DMS53 (cell line): ENCODE results near the gene CERS6.
A peak's percentile ranks its signal among the peaks of the same experiment; 100 is the strongest.
"Not testable (repeated sequence)": the region's sequence is repeated elsewhere in the genome, so short reads cannot be mapped to it uniquely, and the experiment has no call there.

Experiments
- DNase-seq: peaks from one replicate; lab custom pipeline; 2025; lab: John Stamatoyannopoulos, UW

CERS6 gene

DNA sequence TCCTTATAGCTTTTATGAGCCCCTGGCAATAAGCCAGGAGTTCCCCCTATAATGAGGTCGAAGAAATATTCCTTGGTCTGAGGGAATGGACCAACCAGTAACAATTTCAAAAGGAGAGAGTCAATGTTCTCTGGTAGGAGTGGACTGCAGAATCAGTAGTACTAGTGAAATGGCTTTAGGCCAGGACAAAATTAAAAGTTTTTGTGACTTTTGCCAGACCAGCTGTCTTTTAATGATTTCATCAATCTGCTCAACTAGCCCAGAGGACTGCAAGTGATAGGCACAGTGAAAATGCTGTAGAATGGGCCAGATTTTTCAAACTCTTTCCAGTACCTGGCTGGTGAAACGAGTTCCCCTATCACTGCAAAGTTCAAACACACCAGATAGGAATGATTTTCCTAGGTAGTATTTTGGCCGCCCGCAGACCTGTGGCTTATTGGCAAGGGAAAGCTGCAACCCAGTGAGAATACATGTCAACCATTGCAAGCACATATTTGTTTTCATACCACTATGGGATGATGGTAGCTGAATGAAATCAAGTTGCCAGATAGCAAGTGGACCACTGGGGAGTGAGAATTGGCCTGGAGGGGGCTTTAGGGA is 45.5 kb downstream of the CERS6 start:
- no peak for DNase-seq

DNA sequence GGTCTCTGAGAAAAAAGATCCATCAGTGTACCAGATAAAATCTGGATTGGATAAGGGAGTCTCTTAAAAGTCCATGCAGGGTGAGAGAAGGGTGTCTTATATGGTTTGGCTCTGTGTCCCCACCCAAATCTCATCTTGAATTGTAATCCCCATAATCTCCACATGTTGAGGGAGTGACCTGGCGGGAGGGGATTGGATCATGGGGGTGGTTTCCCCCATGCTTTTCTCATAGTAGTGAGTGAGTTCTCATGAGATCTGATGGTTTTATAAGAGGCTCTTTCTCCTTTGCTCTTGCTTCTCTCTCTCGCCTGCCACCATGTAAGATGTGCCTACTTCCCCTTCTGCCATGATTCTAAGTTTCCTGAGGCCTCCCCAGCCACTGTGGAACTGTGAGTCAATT is 46.8 kb downstream of the CERS6 start:
- not testable (repeated sequence) for DNase-seq

DNA sequence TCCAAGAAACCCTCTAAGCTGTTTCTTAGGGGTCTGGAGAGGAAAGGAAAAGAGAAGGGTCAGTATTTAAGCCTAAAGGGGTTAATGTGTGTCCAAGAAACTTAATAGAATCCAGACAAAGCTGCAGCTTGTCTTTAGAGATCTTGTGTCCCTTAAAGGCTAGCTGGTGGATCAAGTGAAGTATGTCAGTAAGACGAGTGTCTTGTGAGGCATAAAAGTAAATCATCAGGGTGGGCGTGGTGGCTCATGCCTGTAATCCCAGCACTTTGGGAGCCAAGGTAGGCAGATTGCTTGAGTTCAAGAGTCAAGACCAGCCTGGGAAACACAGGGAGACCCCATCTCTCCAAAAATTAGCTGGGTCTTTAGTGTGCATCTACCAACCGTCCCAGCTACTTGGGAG is 47.8 kb downstream of the CERS6 start:
- DNase-seq, result no peak

DNA sequence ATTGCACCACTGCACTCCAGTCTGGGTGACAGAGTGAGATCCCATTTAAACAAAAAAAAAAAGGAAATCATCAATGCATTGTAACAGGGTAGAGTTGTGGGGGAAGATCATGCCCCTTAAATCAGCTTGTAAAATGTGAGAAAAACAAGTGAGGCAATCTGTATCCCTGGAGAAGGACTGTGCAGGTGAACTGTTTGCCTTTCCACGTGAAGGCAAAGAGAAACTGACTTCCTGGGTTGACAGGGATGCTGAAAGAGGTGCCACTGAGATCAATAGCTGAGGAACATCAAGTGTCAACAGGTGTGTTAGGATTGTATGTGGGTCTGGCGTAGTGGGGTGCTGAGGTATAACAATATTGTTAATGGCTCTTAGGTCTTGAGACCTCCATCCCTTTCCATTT is 48.3 kb downstream of the CERS6 start:
- no peak for DNase-seq

DNA sequence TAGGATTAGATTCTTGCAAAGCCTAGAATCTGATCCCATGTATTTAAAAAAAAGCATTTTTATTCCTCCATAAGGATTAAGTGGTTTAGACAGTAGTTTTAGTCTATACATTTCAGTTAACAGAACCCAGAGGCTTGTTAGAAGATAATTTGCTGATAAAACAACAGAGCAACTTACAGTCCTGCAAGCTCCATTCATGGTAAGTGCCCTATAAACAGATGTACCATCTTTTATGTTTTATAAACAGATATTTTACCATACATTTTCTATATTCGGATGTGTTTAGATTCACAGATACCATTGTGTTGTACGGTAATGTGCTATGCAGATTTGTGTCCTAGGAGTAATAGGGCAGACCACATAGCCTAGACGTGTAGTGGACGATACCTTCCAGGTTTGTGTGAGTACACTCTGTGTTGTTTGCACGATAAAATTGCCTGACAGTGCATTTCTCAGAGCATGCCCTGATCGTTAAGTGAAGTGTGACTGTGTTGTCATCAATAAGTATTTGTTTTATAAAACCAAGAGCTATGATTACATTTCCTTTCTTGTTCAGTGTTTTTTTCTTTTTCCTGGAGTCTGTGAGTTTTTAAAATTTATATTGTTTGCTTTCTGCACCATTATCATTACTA is 54.2 kb downstream of the CERS6 start:
- peak; percentile 27 for DNase-seq

DNA sequence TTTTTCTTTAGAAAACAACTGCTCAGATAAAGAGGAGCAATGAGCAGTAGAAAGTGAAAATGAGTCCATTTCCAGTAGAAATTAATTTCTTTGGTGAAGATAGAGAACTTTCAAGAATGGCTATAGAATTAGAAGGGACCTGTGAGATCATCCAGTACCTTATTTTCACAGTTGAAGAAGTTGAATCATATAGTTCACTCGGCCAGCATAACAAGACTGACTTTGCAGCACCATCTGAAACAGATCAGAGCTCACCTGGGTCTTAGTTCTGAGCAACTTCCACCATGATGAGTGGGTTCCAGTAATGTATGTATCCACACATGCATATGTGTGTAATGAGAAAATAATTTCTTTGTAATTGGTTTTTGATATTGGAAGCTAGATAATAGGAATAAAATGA is 58.6 kb downstream of the CERS6 start:
- DNase-seq, result no peak

GRCh38 chr2:168515502-168515901 is 59.4 kb downstream of the CERS6 start:
- DNase-seq, result no peak

GRCh38 chr2:168517816-168518215 is 61.7 kb downstream of the CERS6 start:
- DNase-seq, result no peak

DNA sequence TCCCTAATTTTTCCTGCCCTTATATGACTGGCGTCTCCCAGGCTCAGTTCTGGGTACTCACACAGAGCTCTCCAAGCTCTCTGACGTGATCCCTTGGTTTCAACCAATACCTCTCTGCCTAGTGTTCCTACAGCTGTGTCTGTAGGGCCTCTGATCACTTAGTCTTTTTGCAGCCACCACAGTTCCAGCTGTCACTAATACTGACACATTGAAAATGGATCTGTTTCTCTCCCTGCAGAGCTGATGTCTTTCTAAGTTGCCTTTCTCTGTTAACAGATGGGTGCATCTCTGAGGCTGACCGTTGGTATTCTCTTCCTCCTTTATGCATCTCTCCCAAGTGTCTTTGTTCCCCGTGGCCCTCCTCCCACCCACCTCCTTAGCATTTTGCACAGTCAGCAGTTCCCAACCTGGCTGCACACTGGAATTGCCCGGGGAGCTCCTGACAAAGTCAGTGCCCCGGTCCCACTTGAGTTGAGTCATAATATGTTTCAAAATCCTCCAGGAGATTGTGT is 62.5 kb downstream of the CERS6 start:
- DNase-seq, result no peak

DNA sequence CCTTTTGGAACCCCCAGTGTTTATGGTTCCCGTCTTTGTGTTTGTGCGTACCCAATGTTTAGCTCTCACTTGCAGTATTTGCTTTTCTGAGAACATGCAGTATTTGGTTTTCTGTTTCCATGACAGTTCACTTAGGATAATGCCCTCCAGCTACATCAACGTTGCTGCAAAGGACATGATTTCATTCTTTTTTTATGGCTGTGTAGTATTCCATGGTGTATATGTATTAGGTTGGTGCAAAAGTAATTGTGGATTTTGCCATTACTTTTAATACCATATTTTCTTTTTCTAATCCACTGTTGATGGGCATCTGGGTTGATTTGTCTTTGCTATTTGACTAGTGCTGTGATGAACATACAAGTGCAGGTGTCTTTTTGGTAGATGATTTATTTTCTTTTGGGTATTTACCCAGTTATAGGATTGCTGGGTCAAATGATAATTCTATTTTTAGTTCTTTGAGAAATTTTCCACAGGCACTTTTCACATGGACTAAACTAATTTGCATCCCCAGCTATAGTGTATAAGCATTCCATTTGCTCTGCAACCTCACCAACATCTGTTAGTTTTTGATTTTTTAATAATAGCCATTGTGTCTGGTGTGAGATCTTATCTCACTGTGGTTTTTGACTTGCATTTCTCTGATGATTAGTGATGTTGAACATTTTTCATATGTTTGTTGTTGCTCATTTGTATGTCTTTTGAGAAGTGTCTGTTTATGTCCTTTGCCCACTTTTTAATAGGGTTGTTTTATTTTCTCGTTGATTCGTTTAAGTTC is 63.6 kb downstream of the CERS6 start:
- DNase-seq, result peak; percentile 25

DNA sequence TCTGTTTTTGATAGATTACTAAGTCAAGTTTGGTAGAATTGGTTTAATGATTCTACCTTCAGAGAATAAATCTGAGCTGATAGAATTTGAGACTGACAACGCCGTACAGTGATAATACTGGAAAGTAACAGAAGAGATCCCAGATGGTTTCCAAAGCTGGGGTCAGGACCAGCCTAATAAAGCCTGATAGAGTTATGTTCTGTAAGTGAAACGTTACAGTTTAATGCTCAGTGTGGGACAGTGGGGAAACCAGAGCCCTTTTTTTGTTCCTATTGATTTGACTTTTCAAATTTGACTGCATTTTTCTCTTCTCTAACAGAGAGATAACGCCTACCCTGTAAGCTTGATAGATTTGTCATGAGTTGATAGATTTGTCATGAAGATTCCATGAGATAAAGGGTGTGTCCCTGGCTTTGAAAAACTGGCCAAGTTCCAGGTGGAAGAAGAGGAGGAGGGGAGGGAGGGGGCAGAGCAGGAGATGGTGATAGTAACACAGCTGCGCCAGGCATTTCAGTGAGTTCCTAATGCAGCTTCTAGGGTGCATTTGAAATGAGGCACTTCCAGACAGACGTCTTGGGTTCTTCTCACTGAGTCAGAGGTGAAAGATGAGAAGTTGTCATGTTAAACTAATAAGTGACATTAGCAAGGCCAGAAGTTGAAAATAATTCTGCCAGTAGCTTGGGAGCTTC is 65.1 kb downstream of the CERS6 start:
- DNase-seq, result no peak

- no peak for DNase-seq
Measured at GRCh38 chr2:168522446-168522845, 66.4 kb downstream of the CERS6 start.

DNA sequence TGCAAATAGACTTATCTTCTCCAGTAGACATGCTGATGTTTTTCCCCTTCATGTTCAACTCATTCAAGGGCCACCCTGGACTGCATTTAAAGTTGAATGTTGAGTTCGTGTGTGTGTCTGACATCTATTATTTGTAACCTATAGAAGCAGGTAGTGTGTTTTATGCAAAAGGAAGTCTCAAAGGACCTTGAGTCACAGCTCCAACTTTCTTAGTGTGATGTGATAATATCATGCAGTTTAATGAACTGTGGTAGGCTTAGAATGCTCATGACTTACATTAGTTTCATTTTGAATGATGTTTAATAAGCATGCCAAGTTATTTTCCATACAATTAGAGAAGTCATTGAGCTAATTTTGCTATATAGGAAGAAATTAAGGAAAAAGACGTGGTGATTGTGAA is 67.9 kb downstream of the CERS6 start:
- DNase-seq, result no peak

DNA sequence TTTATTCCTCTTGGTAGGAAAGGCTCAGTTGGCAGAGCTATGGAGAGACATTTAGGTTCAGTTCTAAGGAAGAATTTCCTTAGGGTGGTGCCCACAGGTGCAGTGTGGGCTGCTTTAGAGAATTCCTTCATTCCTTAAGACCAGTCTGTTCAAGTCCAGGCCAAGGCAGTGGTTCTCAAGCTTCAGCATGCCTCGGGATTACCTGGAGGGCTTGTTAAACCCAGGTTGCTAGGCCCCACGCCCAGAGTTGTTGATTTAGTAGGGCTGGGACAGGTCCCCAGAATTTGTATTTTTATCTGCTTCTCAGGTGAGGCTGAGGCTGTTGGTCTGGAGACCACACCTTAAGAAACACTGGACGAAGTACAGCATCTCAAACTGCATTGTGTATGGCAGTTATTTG is 68.9 kb downstream of the CERS6 start:
- DNase-seq, result no peak

GRCh38 chr2:168525716-168526446 is 69.8 kb downstream of the CERS6 start:
- no peak for DNase-seq

GRCh38 chr2:168526641-168527040 is 70.6 kb downstream of the CERS6 start:
- no peak for DNase-seq

GRCh38 chr2:168528016-168528415 is 71.9 kb downstream of the CERS6 start:
- DNase-seq, result no peak

DNA sequence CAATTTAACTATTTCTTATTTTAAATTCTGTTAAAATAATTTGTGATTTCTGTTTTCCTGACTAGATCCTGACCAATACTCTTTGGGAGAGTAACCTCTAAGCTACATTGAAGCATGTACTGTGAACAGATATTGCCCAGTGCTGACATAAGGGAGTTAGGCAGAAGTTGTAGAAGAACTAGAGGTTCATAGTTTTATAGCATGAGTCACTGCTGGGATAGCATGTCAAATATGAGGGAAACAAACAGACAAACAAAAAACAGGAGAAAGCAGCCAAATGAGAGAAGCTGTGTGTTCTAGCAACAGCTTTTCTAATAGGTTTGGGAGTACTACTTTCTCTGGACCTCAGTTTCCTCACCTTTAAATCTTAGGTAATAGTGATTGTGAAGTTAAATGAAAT is 72.4 kb downstream of the CERS6 start:
- no peak for DNase-seq

- DNase-seq, result no peak
Measured at GRCh38 chr2:168529054-168529833, 73.2 kb downstream of the CERS6 start.

DNA sequence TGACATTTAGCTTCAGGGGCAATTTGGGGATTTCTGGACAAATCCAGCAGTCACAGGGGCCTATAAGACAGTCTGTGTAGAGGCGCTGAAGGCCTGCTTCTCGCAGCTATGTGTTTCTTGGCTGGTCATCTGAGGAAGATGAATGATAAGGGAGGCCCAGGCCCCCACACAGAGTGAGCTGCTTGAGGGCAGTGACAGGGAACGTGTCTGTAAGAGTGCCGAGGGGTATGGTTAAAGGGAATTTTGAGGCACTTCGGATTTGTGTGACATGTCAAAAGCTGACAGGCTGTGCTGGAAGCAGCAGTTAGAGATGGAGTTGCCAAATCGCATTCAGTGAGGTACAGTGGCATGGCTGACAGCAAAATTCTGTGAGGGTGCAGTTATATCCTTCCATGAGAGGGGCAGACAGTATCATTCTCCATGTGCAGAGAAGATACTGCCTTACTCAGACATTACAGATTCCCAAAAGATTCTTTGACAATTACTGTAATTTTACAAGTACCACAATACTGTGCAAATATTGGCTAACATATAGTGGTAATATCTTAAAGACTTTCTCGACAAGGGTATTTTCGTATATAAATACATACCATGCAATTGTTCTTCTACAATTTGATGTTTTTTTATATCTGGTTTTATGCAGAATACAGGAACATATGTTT is 74.0 kb downstream of the CERS6 start:
- no peak for DNase-seq
